Adrenal gland (tissue), 19 donors: ENCODE measurements around the gene PTPA. TPM values are rescaled to one million over a fixed set of nuclear protein-coding genes. Genes with fewer than 3 reads are reported as not detected.

Source experiments
- DNase-seq, 7 donors: peaks; one replicate each; pipeline ENCODE4 v3.0.0-alpha.2; 2019 to 2020
- H3K27ac ChIP-seq, 5 donors: fragments of 200-600 bp; sonication (generic) in 4 of 5; 1 replicate in 3 of 5; 2 replicates in 2 of 5; pipeline versions ENCODE4 v1.5.1 to v1.8.0; 2016 to 2020; ENCODE audit warnings: mild to moderate bottlenecking in 1 of 5
- H3K27me3 ChIP-seq: fragments of 200-600 bp; 2 replicates; pipeline ENCODE4 v1.8.0; 2021
- H3K36me3 ChIP-seq, 2 donors: fragments of 200-600 bp; replicated peaks in 1 of 2; 1 replicate in 1 of 2; 2 replicates in 1 of 2; pipeline versions ENCODE4 v1.5.1 to v1.8.0; 2018 to 2022
- H3K4me1 ChIP-seq, 2 donors: fragments of 200-600 bp; replicated peaks in 1 of 2; 1 replicate in 1 of 2; 2 replicates in 1 of 2; pipeline versions ENCODE4 v1.5.1 to v1.8.0; 2018 to 2021
- H3K4me3 ChIP-seq, 4 donors: fragments of 200-600 bp; sonication (generic) in 3 of 4; one replicate each; pipeline ENCODE4 v1.5.1; 2016 to 2018
- H3K9me3 ChIP-seq, 3 donors: fragments of 200-600 bp; sonication (generic) in 1 of 3; replicated peaks in 1 of 3; 1 replicate in 2 of 3; 2 replicates in 1 of 3; pipeline versions ENCODE4 v1.5.1 to v1.8.0; 2016 to 2021
- POLR2A ChIP-seq, 2 donors: fragments of 450-650 bp; IDR thresholded peaks; one replicate each; pipeline ENCODE4 v1.6.1; 2017; ENCODE audit warnings: antibody characterized with exemption in 2 of 2, mild to moderate bottlenecking in 2 of 2, moderate library complexity in 1 of 2
- WGBS, 4 donors: extraction: QIAGEN DNeasy Blood & Tissue Kit in 2 of 4; methylation state at CpG; one replicate each; pipeline versions ENCODE4 v1.1.5 to v1.1.7; 2013 to 2017; 5-methylcytosine and 5-hydroxymethylcytosine counted together
- intact Hi-C, 2 donors: fragments of 100-400 bp; cut with DNase I; formaldehyde crosslinking; loops; one replicate each; pipeline versions ENCODE4 v1.14.1 to v1.15.0; 2022 to 2023
- long read RNA-seq, 10 donors: library from polyadenylated mRNA in 3 of 10; unstranded in 2 of 10; stranded (forward) in 1 of 10; transcript quantifications; one replicate each; pipeline ENCODE4 v2.0.0 and lab custom pipeline, GENCODE V29; 2021 to 2026
- polyA plus RNA-seq, 3 donors: library from polyadenylated mRNA; stranded (reverse); fragments of 200-250 nt in 2 of 3; fragments of 350-450 nt in 1 of 3; fragmentation: Illumina TruSeq in 1 of 3; extraction: RNeasy Lipid Tissue Mini Kit (QIAGEN cat#74804) in 1 of 3; gene quantifications; one replicate each; pipeline ENCODE4 v1.2.3, GENCODE V29; 2013 to 2014
- total RNA-seq, 9 donors: library from RNA; depleted of rRNA in 4 of 9; stranded (reverse); fragments of >200 nt in 4 of 9; fragments of 120-200 nt in 1 of 9; fragmentation: NEBNext Ultra II Directional in 1 of 9; extraction: Animal tissue kit (Norgen Biotek cat#: 25700) in 1 of 9; gene quantifications; one replicate each; pipeline versions ENCODE4 v1.1.0 to v1.2.4, GENCODE V29; 2013 to 2023
- TF ChIP-seq, protein P1 (sequence below), 6 experiments: fragments of 450-650 bp in 4 of 6; fragments of 200-600 bp in 2 of 6; sonication (generic) in 1 of 6; IDR thresholded peaks; 1 replicate in 5 of 6; 2 replicates in 1 of 6; pipeline versions ENCODE4 v1.5.1 to v1.8.0; 2016 to 2021; ENCODE audit warnings: antibody characterized with exemption in 6 of 6, mild to moderate bottlenecking in 2 of 6, moderate library complexity in 1 of 6
- donor health status: healthy with polysubstance abuse.
- donor health status: Bipolar disorder and iron deficiency.
- donor health status: DM: yes; HTN: yes; CAD: no.
- donor health status: DM: no; HTN: no; CAD: no.
- donor health status: DM: no; HTN: no; CAD: no.
- donor health status: DM: yes; HTN: yes; CAD: no.

The PTPA gene
- total RNA-seq (100 to 1,000 TPM in 7 of 9 donors, 10 to 100 TPM in 2; 71.3 to 248 (median 133) TPM), polyA plus RNA-seq (100 to 1,000 TPM in 2 of 3 donors, 10 to 100 TPM in 1; 96.4 to 159 (median 103) TPM)
- long read RNA-seq, donor 1, transcript PTPA-207 (10 exons, 2,737 nt), result major isoform, 15 of 23 reads
- long read RNA-seq, donor 1, partial matches to known transcripts, result 0 of 23 reads
- long read RNA-seq, donor 1, other reads (novel, unspliced or antisense), result 0 of 23 reads
- long read RNA-seq, donor 2, transcript PTPA-207 (10 exons, 2,737 nt), result major isoform, 9 of 42 reads
- long read RNA-seq, donor 2, partial matches to known transcripts, result 29 of 42 reads
- long read RNA-seq, donor 2, other reads (novel, unspliced or antisense), result 0 of 42 reads
- long read RNA-seq, donor 3, transcript PTPA-207 (10 exons, 2,737 nt), result major isoform, 13 of 46 reads
- long read RNA-seq, donor 3, partial matches to known transcripts, result 28 of 46 reads
- long read RNA-seq, donor 3, other reads (novel, unspliced or antisense), result 0 of 46 reads
- long read RNA-seq, donor 4, partial matches to known transcripts, result 23 of 32 reads
- long read RNA-seq, donor 4, other reads (novel, unspliced or antisense), result 1 of 32 reads
- long read RNA-seq, donor 5, transcript PTPA-207 (10 exons, 2,737 nt), result major isoform, 130 of 344 reads
- long read RNA-seq, donor 5, transcript PTPA-214 (3 exons, 988 nt), result minor isoform, 62 of 344 reads
- long read RNA-seq, donor 5, transcript PTPA-210 (3 exons, 1,153 nt), result minor isoform, 54 of 344 reads
- long read RNA-seq, donor 5, transcript PTPA-201 (11 exons, 2,845 nt), result minor isoform, 15 of 344 reads
- long read RNA-seq, donor 5, partial matches to known transcripts, result 55 of 344 reads
- long read RNA-seq, donor 5, other reads (novel, unspliced or antisense), result 10 of 344 reads
- long read RNA-seq, donor 6, partial matches to known transcripts, result 0 of 16 reads
- long read RNA-seq, donor 6, other reads (novel, unspliced or antisense), result 9 of 16 reads
- long read RNA-seq, donor 7, partial matches to known transcripts, result 0 of 12 reads
- long read RNA-seq, donor 7, other reads (novel, unspliced or antisense), result 0 of 12 reads
- long read RNA-seq, donor 8, transcript PTPA-207 (10 exons, 2,737 nt), result major isoform, 14 of 70 reads
- long read RNA-seq, donor 8, partial matches to known transcripts, result 47 of 70 reads
- long read RNA-seq, donor 8, other reads (novel, unspliced or antisense), result 0 of 70 reads
- long read RNA-seq, donor 9, transcript PTPA-210 (3 exons, 1,153 nt), result minor isoform, 5 of 32 reads
- long read RNA-seq, donor 9, transcript PTPA-207 (10 exons, 2,737 nt), result major isoform, 9 of 32 reads
- long read RNA-seq, donor 9, partial matches to known transcripts, result 17 of 32 reads
- long read RNA-seq, donor 9, other reads (novel, unspliced or antisense), result 0 of 32 reads
- long read RNA-seq, donor 10, transcript PTPA-207 (10 exons, 2,737 nt), result major isoform, 5 of 6 reads
- long read RNA-seq, donor 10, partial matches to known transcripts, result 0 of 6 reads
- long read RNA-seq, donor 10, other reads (novel, unspliced or antisense), result 0 of 6 reads

DNA sequence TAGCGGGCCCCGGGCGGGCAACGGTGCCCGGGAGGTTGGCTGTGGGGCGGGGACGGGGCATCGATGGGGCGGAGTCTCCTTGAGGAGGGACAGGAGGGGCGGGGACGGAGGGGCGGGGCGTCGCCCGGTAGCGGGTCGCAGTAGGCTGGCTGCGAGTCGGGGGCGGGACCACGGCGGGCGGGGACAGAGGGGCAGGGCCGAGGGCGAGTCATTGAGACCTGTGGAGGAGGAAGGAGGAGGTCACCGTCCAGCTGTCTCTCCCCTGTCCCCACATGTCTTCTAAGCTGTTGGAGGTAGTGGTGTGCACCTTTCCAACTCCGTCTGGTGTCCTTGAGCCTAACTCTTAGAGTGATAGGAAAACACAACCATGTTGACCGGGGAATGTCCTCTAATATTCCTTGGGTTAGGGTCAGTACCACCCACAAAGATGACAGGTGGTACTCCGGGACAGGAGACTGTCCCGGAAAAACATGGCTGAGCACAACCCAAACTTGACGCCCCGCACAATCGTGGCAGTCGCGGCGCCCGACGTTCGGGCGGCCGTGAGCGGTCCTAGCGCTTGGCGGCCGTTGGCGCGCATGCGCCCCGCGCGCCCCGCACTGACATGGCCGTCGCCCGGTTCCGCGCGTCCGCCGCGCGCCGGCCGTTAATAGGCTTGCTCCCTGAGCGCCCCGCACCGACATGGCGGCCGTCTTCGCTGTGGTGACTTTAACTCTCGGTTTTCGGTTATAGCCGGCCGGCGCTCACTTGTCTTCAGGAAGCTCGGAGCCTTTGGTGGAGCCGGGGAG, at the start of gene PTPA, which contains the start of gene CRAT:
TSS of gene PTPA (plus strand) at position 676 of the 788 bp plus-strand sequence. CDS start 186 bp downstream, outside the sequence.
TSS of gene CRAT (minus strand) at position 54 of the 788 bp plus-strand sequence. CDS start 284 bp downstream, outside the sequence.
- TF ChIP-seq POLR2A (IDR thresholded peaks at IDR 0.05), result peak; percentile 76 to 97
- TF ChIP-seq, protein P1, sequence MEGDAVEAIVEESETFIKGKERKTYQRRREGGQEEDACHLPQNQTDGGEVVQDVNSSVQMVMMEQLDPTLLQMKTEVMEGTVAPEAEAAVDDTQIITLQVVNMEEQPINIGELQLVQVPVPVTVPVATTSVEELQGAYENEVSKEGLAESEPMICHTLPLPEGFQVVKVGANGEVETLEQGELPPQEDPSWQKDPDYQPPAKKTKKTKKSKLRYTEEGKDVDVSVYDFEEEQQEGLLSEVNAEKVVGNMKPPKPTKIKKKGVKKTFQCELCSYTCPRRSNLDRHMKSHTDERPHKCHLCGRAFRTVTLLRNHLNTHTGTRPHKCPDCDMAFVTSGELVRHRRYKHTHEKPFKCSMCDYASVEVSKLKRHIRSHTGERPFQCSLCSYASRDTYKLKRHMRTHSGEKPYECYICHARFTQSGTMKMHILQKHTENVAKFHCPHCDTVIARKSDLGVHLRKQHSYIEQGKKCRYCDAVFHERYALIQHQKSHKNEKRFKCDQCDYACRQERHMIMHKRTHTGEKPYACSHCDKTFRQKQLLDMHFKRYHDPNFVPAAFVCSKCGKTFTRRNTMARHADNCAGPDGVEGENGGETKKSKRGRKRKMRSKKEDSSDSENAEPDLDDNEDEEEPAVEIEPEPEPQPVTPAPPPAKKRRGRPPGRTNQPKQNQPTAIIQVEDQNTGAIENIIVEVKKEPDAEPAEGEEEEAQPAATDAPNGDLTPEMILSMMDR (IDR thresholded peaks at IDR 0.05), result peak in 1 of 6 experiments; percentile 3
- Histone ChIP-seq H3K36me3 (peaks cover 0 to 11% of the 10 kb centered on the region in 2 donors), H3K27ac (peak within 1 kb of the TSS; percentile 20 to 99 (median 91)), H3K9me3 (no peaks in the 10 kb centered on the region), H3K4me1 (peaks cover 31 to 45% of the 10 kb centered on the region in 2 donors), H3K4me3 (peak within 1 kb of the TSS; percentile 63 to 99 (median 82)), H3K27me3 (no peaks in the 10 kb centered on the region)
- 0 to 1% (median 1%) methylated on average over 1 to 77 of the region's 77 CpGs for whole genome bisulfite sequencing, 4 donors
- DNase-seq, result peak; percentile 98 to 99 (median 99)
- intact Hi-C loops, result no loop called here

DNA sequence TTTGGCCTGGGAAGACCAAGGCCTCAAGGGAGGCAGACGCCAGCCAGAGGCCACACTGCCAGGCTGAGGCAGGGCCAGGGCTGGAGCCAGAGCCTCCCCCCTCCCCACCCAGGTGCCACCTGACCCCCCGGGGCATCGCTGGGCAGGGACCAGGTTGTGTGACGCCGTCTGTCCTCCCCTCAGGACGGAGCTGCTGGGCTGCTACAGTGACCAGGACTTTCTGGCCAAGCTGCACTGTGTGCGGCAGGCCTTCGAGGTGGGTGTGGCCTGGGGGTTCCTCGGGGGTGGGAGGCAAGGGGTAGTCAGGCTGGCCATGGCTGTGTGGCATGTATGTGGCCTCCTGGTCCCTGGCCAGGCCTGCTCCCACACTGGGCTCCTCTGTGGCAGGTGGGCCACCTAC, 48.2 kb upstream of the PTPA start:
- peaks cover 0 to 70% of the 10 kb centered on the region in 2 donors for H3K36me3 ChIP-seq
- intact Hi-C loops, result no loop called here
- WGBS, 4 donors, result 90 to 91% methylated on average over 9 of the region's 9 CpGs; no CpG with 5 or more reads in 2 of the 4 donors
- no peaks in the 10 kb centered on the region for H3K4me1 ChIP-seq
- no peak overlapping the region for H3K4me3 ChIP-seq
- TF ChIP-seq, protein P1 (IDR thresholded peaks at IDR 0.05), result no peak
- TF ChIP-seq POLR2A (IDR thresholded peaks at IDR 0.05), result no peak
- H3K27ac ChIP-seq, result no peak overlapping the region
- H3K27me3 ChIP-seq, result no peaks in the 10 kb centered on the region
- DNase-seq, result no peak
- no peaks in the 10 kb centered on the region for H3K9me3 ChIP-seq

DNA sequence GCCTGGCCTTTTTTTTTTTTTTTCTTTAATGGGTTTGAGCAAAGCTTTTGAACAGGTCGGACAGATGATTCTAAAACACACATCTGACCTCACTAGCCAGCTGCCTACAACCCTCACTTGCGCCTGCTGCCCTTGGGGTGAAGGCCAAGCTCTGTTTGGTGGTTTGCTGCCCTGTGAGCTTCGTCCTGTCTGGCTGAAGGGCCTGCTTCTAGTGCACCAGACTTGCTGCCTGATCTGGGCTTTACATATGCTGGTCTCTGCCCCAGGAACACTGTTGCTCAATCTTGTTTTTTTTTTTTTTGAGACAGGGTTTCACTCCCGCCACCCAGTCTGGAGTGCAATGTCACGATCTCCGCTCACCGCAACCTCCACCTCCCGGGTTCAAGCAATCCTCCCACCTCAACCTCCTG, 46.7 kb upstream of the PTPA start:
- Histone ChIP-seq H3K36me3 (peaks cover 0 to 76% of the 10 kb centered on the region in 2 donors), H3K4me3 (no peak overlapping the region), H3K4me1 (peaks cover 9 to 11% of the 10 kb centered on the region in 2 donors), H3K27ac (peak overlapping the region in 2 of 5 donors; percentile 7 to 50), H3K27me3 (no peaks in the 10 kb centered on the region), H3K9me3 (no peaks in the 10 kb centered on the region)
- 58 to 73% (median 67%) methylated on average over 8 of the region's 8 CpGs for WGBS, 4 donors
- DNase-seq, result peak in 6 of 7 donors; percentile 47 to 79 (median 72)
- TF ChIP-seq, protein P1 (IDR thresholded peaks at IDR 0.05), result no peak
- TF ChIP-seq POLR2A (IDR thresholded peaks at IDR 0.05), result no peak
- intact Hi-C loops, result no loop called here
